NCI-H1694 (cell line): ENCODE measurements around the gene NUDT16L1.

Experiments
- DNase-seq: peaks from one replicate; lab custom pipeline; 2025; lab: John Stamatoyannopoulos, UW

The NUDT16L1 gene

DNA sequence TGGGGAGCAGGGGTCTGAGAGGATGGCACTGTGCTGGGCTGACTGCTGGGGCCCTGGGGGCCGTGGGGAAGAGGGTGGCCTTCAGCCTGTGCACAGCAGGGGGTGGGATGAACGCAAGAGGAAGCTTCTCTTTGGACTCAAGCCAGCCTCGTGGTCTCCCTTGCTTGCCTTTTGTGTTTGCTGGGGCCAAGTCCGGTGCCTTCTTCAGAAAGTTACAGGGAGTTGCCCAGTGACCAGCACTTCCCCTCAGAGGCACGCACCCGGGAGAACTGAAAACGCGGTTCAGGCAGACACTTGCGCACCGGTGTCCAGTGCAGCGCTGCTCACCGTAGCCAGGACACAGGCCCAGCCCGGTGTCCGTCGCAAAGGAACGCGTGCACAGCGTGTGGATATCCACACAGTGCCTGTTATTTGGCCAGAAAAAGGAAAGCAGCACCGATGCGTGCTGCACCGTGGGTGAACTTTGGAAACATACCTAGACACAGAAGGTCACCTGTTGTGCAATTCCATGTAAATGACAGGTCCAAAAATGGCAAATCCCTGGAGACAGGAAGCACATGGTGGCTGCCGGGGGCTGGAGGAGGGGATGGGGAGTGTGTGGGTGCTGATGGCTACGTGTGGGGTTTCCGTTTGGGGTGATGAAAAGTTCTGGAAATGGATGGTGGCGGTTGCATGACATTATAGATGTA lies 29.4 kb upstream of the NUDT16L1 start:
- DNase-seq = no peak

DNA sequence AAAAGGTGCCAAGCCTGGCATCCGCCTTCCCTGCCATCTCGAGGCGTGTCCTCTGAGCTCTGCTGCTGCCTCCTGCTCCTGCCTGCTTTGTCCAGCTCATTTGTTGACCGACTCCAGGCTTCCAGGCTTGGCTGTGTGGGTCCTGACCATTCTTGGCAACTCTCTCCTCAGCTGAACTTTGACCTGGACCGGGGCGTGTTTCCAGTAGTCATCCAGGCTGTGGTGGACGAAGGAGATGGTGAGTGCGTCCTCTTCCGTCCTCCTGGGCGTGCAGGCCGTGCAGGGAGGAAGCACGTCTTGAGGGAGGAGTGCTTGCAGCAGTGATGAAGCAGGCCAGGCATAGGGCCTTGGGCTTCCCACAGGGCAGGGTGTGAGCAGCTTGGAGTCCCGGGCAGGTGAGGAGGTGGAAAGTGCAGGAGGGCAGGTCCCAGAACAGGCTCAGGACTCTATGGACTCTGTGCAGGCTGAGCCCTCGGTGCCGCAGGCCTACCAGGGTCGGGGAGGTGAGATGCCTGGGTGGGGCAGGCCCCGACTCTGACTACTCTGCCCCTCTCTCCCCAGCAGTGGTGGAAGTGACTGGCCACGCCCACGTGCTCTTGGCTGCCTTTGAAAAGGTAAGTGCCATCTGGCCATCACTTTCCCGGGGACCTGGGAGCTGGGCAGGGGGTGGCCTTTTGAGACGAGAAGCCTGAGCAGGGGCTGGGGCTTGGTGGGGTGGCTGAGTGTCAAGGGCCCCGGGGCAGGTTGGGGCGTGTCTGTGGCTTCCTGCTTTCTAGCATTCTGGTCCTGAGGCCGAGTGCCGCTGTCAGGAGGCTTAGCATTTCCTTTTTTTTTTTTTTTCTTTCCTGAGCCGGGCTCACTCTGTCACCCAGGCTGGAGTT lies 28.6 kb upstream of the NUDT16L1 start:
- DNase-seq = no peak

DNA sequence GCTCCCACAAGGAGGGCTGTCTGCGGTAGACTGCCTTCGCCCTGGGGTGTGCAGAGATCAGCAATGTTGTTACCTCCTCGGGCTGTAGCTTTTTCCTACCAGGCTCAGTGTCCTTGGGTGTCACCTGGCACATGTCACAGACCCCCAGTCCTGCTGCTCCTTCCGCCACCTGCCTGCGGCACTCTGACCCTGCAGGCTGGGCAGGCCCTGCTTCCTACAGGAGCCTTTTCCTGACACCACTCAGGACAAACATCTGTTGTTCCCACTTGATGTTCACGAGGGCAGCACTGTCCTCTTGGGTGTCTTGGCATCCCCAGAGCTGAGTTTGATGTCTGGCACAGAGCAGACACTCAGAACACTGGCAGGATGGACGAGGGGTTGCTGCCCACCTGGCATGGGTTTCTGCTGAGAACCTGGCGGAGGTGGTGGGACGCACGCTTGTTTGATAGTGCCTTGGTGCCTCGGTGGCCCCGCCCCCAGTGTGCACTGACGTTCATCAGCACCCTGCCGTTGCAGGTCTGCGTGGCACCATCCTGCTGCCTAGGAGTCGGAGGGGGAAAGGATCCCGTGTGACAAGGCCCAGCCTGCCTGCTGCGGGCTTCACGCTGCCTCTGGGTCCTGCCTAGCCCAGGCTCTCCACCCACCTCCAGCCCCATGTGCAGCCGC lies 26.7 kb upstream of the NUDT16L1 start:
- DNase-seq = no peak

DNA sequence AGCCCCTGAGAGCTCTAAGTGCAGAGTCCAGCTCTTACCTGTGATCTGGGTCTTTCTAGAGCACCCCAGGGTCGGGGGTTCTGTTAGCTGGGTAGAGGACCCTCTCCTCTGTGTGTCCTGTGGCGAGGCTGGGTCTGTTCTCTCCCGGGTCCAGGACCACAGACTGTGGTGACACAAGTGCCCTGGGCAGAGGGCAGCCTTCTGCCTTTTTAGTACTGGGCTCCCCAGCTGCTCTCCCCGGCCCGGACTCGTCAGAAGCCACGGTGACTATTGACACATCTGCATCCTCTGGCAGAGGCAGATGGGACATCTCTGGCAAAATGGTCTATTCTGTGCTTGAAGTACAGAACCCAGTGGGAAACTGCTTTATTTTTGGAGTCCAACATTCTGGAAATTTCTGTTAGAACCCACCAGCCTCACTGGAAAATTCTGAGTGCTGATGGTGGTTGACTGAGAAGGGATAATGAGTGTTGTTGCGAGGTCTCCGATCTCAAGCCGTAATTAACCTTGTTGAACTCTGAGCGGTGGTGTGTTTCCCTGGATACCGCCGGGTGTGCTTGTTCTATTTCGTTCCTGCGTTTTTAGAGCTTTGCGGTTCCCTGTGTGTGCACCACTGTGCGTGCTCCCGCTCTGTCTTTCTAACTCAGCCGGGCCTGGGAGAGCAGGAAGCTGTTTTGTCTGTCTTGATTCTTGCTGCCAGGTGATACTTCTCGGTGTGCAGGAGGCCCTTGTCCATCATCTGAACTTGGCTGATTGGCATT lies 26.0 kb upstream of the NUDT16L1 start:
- DNase-seq = no peak

DNA sequence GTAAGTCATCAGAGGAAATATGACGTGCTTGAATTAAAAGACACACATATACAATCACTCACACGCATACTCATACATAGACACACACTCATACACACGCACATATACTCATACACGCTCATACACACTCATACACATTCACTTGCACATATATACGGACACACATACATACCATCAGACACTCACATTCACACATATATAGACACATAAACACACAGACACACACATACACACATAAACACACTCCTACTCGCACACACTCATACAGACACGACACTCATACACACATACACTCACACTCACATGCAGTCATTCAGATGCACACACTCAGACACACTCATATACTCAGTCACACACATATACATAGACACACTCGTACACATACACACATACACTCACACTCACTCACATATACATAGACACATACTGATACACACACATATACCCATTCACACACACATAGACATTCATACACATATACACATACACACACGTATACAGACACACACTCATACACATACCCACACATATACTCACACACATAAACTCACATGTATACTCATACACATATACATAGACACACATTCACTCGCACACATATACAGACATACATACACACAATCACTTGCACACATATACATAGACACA lies 24.9 kb upstream of the NUDT16L1 start:
- no peak for DNase-seq

DNA sequence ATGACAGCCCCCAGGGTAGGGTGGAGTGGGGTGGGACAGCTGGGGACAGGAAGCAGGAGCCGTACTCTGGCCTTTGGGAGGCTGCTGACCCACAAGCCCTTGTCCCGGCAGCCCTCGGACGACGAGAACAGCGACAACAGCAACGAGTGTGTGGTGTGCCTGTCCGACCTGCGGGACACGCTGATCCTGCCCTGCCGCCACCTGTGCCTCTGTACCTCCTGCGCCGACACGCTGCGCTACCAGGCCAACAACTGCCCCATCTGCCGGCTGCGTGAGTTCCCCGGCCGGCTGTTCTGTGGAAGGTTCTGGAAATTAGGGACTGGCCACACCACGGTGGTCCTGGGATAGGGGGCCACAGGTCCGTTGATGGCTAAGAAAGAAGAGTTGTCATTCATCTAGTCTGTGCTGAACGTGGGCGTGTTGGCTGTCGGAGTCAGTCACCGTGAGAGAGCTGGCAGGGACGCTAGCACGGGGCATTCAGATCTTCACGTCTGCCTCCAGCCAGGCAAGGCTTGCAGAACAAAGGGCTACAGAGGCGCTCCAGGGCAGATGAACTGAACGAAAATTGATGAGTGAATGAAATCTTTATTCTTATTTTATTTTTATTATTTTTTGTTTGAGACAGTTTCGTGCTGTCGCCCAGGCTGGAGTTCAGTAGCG lies 19.8 kb upstream of the NUDT16L1 start:
- no peak for DNase-seq

DNA sequence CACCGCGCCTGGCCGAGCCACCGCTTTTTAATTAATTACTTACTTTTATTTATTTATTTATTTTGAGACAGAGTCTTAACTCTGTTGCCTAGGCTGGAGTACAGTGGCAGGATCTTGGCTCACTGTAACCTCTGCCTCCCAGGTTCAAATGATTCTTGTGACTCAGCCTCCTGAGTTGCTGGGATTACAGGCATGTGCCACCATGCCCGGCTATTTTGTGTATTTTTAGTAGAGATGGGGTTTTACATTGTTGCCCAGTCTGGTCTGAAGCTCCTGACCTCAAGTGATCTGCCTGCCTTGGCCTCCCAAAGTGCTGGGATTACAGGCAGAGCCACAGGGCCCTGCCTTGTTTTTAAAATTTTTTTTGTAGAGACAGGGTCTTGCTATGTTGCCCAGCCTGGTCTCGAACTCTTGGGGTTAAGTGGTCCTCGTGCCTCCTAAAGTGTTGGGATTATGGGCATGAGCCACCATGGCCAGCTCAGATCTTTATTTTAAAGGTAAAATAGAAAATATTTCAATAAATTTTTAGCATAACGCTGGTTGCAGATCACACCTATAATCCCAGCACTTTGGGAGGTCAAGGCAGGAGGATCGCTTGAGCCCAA lies 18.3 kb upstream of the NUDT16L1 start:
- DNase-seq = no peak

DNA sequence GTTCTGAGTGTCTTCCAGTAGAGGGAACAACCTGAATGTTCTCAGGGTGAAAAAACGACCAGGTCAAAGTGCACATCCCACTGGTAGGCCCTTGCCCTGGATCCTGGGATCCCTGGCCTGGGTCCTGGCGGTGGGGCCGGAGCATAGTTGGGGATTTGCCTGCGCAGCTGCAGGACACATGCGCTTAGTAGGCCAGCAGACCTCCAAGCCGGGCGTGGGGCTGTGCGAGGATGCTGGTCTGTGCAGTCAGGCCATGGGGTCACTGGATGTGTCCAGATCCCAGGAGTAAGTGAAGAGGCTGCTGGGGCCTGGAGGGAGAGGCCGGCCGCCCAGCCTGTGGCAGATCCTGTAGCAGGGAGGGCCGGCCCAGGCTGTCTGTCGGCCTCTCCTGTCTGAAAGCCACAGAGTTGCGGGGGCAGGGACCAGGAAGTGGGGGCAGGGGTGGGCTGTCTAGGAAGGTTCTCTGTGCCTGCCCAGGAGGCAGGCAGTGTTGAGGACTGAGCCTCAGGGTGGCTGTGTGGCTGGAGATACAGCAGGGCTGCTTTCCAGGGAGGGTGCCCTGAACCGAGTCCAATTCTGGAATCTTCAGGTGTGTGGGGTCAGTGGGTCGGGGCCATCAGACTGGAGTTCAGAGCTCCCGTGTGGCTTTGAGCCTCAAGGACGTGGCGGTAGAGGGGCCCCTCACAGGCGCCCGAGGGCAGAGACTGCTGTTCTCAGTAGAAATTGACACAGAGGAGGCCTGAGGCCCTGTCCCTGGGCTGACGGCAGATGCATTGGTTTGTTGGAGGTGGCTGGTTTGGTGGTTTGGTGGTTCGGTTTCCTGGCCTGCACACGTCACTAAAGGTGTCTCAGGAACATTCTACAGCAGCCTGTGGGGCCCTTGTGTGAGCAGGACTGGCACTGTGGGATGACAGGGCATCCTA lies 17.2 kb upstream of the NUDT16L1 start:
- no peak for DNase-seq

DNA sequence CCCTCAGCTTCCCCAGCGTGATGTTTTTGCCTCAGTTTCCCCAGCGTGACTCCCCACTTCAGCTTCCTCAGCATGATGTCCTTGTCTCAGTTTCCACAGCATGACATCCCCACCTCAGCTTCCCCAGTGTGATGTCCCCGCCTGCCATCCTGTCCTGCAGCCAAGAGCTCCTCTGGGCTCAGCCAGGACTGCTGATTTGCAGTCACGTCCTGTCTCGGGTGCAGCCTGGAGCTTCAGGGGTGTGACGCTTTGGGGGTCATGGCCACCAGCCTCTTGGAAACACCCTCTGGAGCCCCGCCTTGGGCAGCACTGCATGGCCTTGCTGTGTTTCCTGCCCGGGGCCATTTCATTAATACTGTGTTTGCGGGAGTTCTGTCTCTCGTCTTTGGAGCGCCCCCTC lies 16.5 kb upstream of the NUDT16L1 start:
- no peak for DNase-seq

DNA sequence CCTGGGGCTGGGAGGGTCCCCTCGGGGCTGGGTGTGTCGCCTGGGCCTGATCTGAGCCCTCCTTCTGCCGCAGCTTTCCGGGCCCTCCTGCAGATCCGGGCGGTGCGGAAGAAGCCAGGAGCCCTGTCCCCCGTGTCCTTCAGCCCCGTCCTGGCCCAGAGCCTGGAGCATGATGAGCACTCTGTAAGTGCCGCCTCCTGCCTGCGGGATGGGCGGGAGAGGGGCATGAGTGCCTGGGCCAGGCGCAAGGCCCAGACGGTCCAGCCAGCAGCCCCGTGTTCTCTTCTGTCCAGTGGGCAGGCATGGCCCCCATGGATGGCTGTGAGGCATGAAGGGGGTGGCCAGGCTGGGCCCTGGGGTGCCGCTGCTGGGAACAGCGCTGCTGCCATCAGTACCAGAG lies 16.0 kb upstream of the NUDT16L1 start:
- no peak for DNase-seq

DNA sequence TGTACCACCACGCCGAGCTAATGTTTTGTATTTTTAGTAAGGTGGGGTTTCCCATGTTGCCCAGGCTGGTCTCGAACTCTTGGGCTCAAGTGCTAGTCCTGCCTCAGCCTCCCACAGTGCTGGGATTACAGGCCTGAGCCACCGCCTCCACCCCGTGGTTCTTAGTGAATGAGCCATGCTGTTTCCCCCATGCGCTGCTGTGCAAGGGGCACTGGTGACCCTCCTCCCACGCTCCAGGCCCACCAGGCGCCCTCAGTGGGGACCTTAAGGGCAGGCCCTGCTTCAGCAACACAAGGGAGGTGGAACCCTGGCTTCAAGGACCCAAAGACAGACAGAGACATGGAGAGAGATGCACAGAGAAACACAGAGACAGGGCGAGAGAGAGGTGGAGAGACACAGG lies 15.4 kb upstream of the NUDT16L1 start:
- no peak for DNase-seq

DNA sequence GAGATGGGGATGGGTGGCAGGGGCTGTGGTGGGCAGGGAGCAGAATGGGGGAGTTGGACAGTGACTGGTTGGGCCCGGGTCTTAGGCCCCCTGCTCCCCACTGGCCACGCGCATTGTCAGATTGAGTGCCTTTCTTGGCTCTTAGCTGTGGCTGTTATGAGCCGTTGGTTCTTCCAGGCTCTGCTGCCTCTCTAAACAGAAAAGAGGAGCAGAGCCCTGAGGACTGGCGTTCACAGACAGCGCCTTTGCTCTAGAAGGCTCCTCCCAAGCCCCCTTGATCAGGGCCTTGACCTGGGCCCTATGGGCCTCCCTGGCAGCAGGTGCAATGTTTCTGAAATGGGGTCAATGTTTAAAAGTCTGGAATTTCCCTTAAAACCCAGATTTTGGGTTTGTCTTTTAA lies 14.8 kb upstream of the NUDT16L1 start:
- no peak for DNase-seq

DNA sequence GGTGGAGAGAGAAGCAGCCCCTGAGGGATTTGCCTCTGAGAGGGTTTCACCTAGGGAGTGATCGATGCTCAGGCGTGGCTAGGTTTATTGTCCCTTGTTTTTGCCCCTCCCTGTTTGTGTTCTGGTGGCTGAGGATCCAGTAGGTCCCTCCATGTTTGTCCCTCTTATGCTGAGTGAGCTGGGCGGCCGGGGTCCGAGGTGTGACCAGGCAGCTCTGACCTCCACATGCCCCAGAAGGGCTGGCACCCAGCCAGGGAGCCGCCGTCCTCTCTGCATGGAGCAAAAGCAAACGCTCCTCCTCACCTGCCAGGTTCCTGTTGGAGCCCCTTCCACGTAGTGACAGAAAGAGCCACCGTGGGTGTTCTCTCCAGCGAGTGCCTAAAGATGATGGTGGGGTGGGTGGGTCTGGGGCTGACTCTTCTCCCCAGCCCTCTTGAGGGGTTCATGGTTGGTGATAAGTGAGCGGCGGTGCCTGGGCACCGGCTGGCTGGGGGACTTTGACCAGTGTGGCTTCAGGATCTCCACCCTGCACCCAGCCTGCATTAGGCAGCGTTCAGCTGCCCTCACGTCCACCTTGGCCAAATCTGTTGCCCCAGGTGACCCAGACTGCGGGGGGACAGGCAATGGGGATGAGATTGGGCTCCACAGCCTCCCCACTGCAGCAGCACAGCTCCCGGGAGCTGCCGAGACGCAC lies 14.1 kb upstream of the NUDT16L1 start:
- DNase-seq = no peak

DNA sequence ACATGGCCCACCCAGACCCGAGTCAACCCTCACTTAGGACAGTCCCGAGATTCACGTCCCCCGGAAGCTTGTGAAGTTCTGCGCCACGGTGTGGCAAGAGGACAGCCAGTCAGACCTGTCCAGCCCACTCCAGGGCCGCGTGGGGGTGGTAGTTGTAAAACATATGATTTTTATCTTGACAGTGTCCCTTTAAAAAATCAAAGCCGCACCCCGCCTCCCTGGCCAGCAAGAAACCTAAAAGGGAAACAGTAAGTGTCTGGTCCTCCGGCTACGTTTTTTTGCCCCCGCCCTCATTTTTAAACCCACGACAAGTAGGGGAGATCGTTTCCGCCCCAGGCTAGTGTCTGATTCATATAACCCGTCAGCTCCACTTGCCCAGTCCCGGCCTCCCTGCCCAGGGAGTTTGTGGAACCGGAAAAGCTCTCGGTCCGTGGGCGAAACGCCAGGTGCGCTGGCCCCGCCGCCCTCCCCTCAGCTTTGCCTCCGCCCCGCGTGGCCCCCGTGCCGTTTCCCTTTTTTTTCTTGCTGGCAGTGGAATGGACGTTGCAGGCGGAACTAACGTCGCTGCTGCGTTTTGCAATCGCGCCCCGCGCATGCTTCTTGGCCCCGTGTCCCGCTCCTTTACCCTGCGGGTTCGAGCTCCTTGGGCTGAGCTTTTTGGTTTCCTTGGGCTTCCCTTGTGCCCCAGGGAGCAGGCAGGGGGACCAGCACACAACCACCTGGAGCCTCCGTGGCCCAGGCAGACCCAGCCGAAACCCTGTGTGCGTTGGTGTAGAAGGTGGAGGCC lies 13.3 kb upstream of the NUDT16L1 start:
- DNase-seq = no peak

DNA sequence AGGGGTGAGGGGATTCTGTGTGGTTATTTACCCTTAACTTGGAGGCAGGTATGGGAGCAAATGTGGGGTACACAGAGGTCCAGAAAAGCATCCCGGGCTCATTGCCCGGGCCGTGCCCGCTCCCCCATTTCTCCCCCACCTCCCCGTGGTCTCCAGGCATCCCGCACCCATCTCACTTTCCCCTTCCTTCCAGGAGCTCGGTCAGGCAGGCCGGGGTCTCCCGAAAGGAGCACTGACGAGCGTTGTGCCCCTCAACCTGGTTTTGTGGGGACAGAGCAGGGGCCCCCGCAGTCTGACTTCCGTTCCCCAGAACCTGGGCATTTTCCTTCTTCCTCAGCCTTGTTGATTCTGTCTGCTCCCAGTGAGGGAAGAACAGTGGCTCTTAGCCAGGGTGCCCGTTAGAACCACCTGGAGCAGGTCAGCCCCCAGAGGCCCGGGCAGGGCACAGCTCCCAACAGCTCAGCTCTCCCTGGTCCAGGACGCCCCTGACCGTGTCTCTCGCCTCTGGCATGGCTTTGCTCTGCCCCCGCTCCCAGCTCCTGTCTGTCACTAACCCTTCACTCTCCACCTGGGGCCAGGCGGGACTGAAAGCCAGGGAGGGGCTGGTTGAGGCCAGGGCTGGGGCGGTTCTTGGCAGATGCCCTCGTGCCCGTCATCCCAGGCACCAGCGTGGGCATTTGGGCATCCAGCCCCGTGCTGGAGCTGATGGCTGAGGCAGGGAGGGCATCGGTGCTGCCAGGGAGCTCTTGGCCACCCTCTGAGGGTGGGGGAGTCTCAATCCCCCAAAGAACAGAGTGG lies 12.5 kb upstream of the NUDT16L1 start:
- no peak for DNase-seq

DNA sequence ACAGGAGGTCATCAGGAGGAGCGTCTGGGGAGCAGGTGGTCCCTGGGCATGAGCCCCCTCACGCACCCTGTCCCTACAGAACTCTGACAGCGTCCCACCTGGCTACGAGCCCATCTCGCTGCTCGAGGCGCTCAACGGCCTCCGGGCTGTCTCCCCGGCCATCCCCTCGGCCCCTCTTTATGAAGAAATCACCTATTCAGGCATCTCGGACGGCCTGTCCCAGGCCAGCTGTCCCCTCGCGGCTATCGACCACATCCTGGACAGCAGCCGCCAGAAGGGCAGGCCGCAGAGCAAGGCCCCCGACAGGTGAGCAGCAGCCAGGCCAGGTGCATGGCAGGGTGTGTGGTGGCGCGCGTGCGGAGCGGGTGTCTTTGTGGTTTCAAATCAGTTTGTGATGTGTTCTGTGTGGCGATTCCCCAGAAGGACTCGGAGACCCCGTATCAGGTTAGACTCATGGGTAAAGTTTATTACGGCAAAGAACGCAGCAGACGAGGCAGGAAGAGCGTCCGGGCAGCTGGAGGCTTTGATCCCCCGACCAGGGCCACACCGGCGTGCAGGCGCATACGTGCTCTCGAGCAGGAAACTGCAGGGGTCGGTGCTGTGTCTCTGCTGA lies 11.8 kb upstream of the NUDT16L1 start:
- DNase-seq = no peak

DNA sequence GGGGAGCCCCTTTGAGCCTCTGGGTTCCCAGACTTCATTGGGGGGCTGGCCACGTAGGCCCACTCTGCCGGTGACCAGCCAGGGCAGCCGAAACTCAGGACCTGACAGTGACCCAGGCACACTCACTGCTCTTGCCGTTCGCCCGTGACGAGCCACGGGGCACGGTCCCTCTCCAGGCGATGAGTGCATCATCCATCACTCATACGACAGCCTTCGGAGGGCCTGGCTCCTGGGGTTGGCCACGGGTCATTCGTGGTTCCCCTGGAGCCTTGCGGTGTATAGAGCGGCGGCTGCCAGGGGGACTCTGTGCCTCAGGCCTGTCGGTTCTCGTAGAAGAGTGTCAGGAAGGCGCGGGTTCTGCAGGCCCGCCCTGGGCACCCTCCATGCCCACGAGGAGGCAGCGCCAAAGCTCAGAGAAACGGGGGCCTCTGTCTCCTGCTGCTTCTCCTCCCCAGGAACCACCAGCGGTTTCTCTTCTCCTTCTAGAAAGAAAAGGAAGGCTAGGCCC lies 11.2 kb upstream of the NUDT16L1 start:
- DNase-seq = no peak
